SHP77 treated with DMSO at 0.1 percent for 48 hours (cell line): ENCODE results near the gene CCDC12.

ENCODE experiments used
- DNase-seq: peaks from one replicate; lab custom pipeline; 2025; lab: John Stamatoyannopoulos, UW

Gene CCDC12

GRCh38 chr3:46905213-46905560, 71.4 kb downstream of the CCDC12 start:
- no peak for DNase-seq

- no peak for DNase-seq
These were observed 72.0 kb downstream of the CCDC12 start for GRCh38 chr3:46904303-46905212.

GRCh38 chr3:46903341-46904302, 72.9 kb downstream of the CCDC12 start:
- DNase-seq, result no peak

GRCh38 chr3:46902188-46902631, 74.3 kb downstream of the CCDC12 start:
- no peak for DNase-seq

GRCh38 chr3:46901591-46902187, 74.9 kb downstream of the CCDC12 start:
- DNase-seq, result no peak

GRCh38 chr3:46901061-46901460, 75.5 kb downstream of the CCDC12 start:
- DNase-seq, result no peak

- no peak for DNase-seq
These were observed 76.2 kb downstream of the CCDC12 start for GRCh38 chr3:46900356-46900755.

- no peak for DNase-seq
These were observed 76.6 kb downstream of the CCDC12 start for GRCh38 chr3:46900007-46900292.

- no peak for DNase-seq
These were observed 77.2 kb downstream of the CCDC12 start for GRCh38 chr3:46899151-46900006.

GRCh38 chr3:46898321-46899150, 78.0 kb downstream of the CCDC12 start:
- no peak for DNase-seq

GRCh38 chr3:46897829-46898320, 78.7 kb downstream of the CCDC12 start:
- no peak for DNase-seq

GRCh38 chr3:46897031-46897430, 79.5 kb downstream of the CCDC12 start:
- DNase-seq, result no peak

- DNase-seq, result no peak
These were observed 80.2 kb downstream of the CCDC12 start for GRCh38 chr3:46896386-46896785.

GRCh38 chr3:46895761-46896160, 80.8 kb downstream of the CCDC12 start:
- no peak for DNase-seq

- no peak for DNase-seq
These were observed 81.3 kb downstream of the CCDC12 start for GRCh38 chr3:46895204-46895660.

- no peak for DNase-seq
These were observed 82.3 kb downstream of the CCDC12 start for GRCh38 chr3:46894256-46894655.

GRCh38 chr3:46893763-46894162, 82.8 kb downstream of the CCDC12 start:
- DNase-seq, result no peak

- DNase-seq, result no peak
These were observed 83.3 kb downstream of the CCDC12 start for GRCh38 chr3:46893146-46893748.

- DNase-seq, result no peak
These were observed 84.0 kb downstream of the CCDC12 start for GRCh38 chr3:46892285-46893145.
